ENCODE measurements around the gene TMEM150A. TPM values are rescaled to one million over a fixed set of nuclear protein-coding genes. Genes with fewer than 3 reads are reported as not detected.
"Not testable (repeated sequence)": the region's sequence is repeated elsewhere in the genome, so short reads cannot be mapped to it uniquely, and the experiment has no call there.

TMEM150A gene
- total RNA-seq, 1 experiment from 2014 or later = 13.3 TPM

DNA sequence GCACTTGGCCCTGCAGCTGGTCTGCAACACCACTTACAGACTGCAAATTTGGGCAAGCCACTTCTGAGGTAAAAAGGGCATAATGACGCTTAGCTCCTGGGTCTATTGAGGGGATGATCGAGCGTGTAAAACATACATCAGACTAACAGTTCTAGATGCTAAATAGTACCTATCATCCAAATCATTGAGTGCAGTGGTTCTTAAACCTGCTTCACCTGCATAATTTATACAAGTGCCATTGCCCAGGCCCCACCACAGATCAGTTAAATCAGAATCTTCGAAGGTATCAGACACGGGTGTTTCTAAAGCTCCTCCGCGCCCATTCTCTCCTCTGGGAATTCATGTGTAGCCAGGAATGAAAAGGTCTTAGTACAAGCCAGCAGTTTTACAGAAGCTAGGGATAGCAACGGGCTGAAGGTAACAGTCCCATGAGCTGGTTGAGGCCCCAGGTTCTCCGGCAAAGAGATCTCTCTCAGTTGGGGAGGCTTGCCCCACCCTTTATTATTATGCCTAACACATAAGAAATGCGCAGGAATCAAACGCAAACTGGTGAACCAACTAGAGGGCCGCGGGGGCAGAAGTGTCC, 7.7 kb downstream of the TMEM150A start:
- DNase-seq = peak; percentile 54

DNA sequence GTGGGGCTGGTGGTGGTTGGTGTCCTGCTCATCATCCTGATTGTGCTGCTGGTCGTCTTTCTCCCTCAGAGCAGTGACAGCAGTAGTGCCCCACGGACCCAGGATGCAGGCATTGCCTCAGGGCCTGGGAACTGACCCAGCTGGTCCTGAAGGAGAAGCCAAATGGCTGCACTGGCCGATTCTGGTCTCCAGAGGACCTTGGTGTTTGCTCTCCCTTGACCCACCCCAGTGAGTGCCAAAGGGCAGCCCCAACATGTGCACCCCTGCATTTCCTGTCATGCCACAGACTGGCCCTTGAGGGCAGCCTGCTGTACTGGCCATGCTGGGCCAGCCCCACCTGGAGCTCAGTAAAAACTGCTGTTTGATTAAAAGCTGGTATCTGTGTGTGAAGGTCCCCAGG, 9.5 kb downstream of the TMEM150A start:
- Histone ChIP-seq H3K9ac (ENCODE audit: low read length) (no peak overlapping the region), H3K36me3 (ENCODE audit: insufficient read depth, low read length) (peaks cover 12% of the 10 kb centered on the region; the same call in 1 of the 2 replicates), H3K79me2 (ENCODE audit: low read length) (peaks cover 34% of the 10 kb centered on the region), H3K9me3 (ENCODE audit: low read length) (no peaks in the 10 kb centered on the region), H3K4me1 (ENCODE audit: low read length) (peaks cover 28% of the 10 kb centered on the region), H3K27me3 (ENCODE audit: low read length) (no peaks in the 10 kb centered on the region), H3K4me3 (ENCODE audit: low read length) (no peak overlapping the region), H2AFZ (ENCODE audit: low read length) (no peak overlapping the region), H3K9me2 (replicated peaks; ENCODE audit: insufficient read depth, low read length) (no peaks in the 10 kb centered on the region), H4K20me1 (ENCODE audit: insufficient read depth, low read depth, low read length) (peaks cover 14% of the 10 kb centered on the region; the same call in 1 of the 2 replicates), H3K4me2 (ENCODE audit: low read depth, low read length, poor library complexity, severe bottlenecking) (no peak overlapping the region), H3K27ac (ENCODE audit: low read length) (no peak overlapping the region)
- no peak for DNase-seq

More for the DNA sequence above, 7.7 kb downstream of the TMEM150A start:
- peak overlapping the region; percentile 86 for H3K4me3 ChIP-seq (ENCODE audit: low read length)
- peaks cover 14% of the 10 kb centered on the region; the same call in 1 of the 2 replicates for H4K20me1 ChIP-seq (ENCODE audit: insufficient read depth, low read depth, low read length)
- peaks cover 34% of the 10 kb centered on the region for H3K4me1 ChIP-seq (ENCODE audit: low read length)
- peak overlapping the region; percentile 49 for H3K27ac ChIP-seq (ENCODE audit: low read length)
- peak overlapping the region; percentile 90 for H3K9ac ChIP-seq (ENCODE audit: low read length)
- no peaks in the 10 kb centered on the region for H3K9me3 ChIP-seq (ENCODE audit: low read length)
- peaks cover 12% of the 10 kb centered on the region; the same call in 1 of the 2 replicates for H3K36me3 ChIP-seq (ENCODE audit: insufficient read depth, low read length)
- H2AFZ ChIP-seq (ENCODE audit: low read length) = peak overlapping the region; percentile 29; the same call in 1 of the 2 replicates
- no peaks in the 10 kb centered on the region for H3K9me2 ChIP-seq (replicated peaks; ENCODE audit: insufficient read depth, low read length)
- H3K27me3 ChIP-seq (ENCODE audit: low read length) = no peaks in the 10 kb centered on the region
- peak overlapping the region; percentile 91 for H3K4me2 ChIP-seq (ENCODE audit: low read depth, low read length, poor library complexity, severe bottlenecking)
- H3K79me2 ChIP-seq (ENCODE audit: low read length) = peaks cover 34% of the 10 kb centered on the region

DNA sequence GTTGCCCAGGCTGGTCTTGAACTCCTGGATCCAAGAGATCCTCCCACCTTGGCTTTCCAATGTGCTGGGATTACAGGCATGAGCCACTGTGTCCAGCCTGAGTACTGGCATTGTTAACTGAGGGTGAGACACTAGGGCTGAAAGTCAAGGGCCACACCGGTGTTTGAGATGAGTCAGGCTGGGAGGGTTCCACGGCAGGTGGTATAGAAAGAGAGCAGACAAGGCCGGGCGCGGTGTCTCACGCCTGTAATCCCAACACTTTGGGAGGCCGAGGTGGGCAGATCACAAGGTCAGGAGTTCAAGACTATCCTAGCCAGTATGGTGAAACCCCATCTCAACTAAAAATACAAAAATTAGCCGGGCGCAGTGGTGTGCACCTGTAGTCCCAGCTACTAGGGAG, 10.2 kb downstream of the TMEM150A start:
- not testable (repeated sequence) for H2AFZ ChIP-seq (ENCODE audit: low read length); H3K9me2 ChIP-seq (replicated peaks; ENCODE audit: insufficient read depth, low read length); H3K4me3 ChIP-seq (ENCODE audit: low read length); H3K4me2 ChIP-seq (ENCODE audit: low read depth, low read length, poor library complexity, severe bottlenecking); H3K9me3 ChIP-seq (ENCODE audit: low read length); H3K9ac ChIP-seq (ENCODE audit: low read length); H3K27me3 ChIP-seq (ENCODE audit: low read length); H3K36me3 ChIP-seq (ENCODE audit: insufficient read depth, low read length); H3K27ac ChIP-seq (ENCODE audit: low read length); DNase-seq
- Histone ChIP-seq H3K79me2 (ENCODE audit: low read length) (peaks cover 30% of the 10 kb centered on the region), H3K4me1 (ENCODE audit: low read length) (peaks cover 21% of the 10 kb centered on the region), H4K20me1 (ENCODE audit: insufficient read depth, low read depth, low read length) (peaks cover 12% of the 10 kb centered on the region; the same call in 1 of the 2 replicates)

DNA sequence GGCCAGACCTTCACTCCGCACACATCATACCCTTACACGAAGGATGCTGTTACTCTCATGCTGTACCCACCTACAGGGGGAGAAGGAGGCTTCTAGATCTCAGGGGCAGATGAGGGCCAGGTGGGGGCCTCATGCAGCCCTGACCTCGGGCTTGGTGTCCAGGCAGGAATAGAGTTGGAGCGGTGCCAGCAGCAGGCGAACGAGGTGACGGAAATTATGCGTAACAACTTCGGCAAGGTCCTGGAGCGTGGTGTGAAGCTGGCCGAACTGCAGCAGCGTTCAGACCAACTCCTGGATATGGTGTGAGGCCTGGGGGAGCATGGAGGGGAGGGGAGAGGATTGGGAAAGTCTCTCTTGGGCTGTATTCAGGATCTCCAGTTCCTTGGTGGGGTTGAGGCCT, 10.9 kb downstream of the TMEM150A start:
- Histone ChIP-seq H3K9ac (ENCODE audit: low read length) (no peak overlapping the region), H3K4me1 (ENCODE audit: low read length) (peaks cover 13% of the 10 kb centered on the region), H2AFZ (ENCODE audit: low read length) (no peak overlapping the region), H3K4me2 (ENCODE audit: low read depth, low read length, poor library complexity, severe bottlenecking) (no peak overlapping the region), H3K9me3 (ENCODE audit: low read length) (no peaks in the 10 kb centered on the region), H3K27ac (ENCODE audit: low read length) (no peak overlapping the region), H3K79me2 (ENCODE audit: low read length) (peaks cover 22% of the 10 kb centered on the region), H4K20me1 (ENCODE audit: insufficient read depth, low read depth, low read length) (peaks cover 6% of the 10 kb centered on the region; the same call in 1 of the 2 replicates), H3K4me3 (ENCODE audit: low read length) (no peak overlapping the region), H3K36me3 (ENCODE audit: insufficient read depth, low read length) (peaks cover 1% of the 10 kb centered on the region; the same call in 1 of the 2 replicates), H3K27me3 (ENCODE audit: low read length) (no peaks in the 10 kb centered on the region), H3K9me2 (replicated peaks; ENCODE audit: insufficient read depth, low read length) (no peaks in the 10 kb centered on the region)
- DNase-seq = no peak

DNA sequence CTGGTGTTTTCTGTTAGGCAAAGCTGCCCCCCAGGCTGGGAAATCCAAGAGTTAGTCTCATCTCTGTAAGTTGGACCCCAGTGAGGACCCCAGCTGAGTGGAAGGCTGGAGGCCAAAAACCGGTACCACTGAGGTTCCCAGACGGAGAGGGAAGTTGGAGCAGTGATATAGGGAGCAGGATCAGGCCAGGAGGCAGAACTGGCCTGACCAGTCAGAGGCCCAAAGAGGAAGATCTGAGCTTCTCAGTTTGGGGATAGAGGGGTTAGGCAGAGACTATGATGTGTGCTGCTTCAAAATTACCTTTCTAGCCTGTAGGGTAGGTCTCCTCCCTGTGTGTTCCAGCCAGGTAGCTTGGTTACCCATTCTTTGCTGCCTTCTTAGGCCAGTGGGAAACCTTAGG, 11.5 kb downstream of the TMEM150A start:
- H2AFZ ChIP-seq (ENCODE audit: low read length) = no peak overlapping the region
- no peak overlapping the region for H3K27ac ChIP-seq (ENCODE audit: low read length)
- H3K4me2 ChIP-seq (ENCODE audit: low read depth, low read length, poor library complexity, severe bottlenecking) = no peak overlapping the region
- no peaks in the 10 kb centered on the region for H4K20me1 ChIP-seq (ENCODE audit: insufficient read depth, low read depth, low read length)
- no peaks in the 10 kb centered on the region for H3K36me3 ChIP-seq (ENCODE audit: insufficient read depth, low read length)
- H3K9me2 ChIP-seq (replicated peaks; ENCODE audit: insufficient read depth, low read length) = no peaks in the 10 kb centered on the region
- no peak overlapping the region for H3K9ac ChIP-seq (ENCODE audit: low read length)
- no peaks in the 10 kb centered on the region for H3K9me3 ChIP-seq (ENCODE audit: low read length)
- H3K27me3 ChIP-seq (ENCODE audit: low read length) = no peaks in the 10 kb centered on the region
- H3K4me1 ChIP-seq (ENCODE audit: low read length) = peaks cover 9% of the 10 kb centered on the region
- no peak overlapping the region for H3K4me3 ChIP-seq (ENCODE audit: low read length)
- DNase-seq = no peak
- peaks cover 16% of the 10 kb centered on the region for H3K79me2 ChIP-seq (ENCODE audit: low read length)

DNA sequence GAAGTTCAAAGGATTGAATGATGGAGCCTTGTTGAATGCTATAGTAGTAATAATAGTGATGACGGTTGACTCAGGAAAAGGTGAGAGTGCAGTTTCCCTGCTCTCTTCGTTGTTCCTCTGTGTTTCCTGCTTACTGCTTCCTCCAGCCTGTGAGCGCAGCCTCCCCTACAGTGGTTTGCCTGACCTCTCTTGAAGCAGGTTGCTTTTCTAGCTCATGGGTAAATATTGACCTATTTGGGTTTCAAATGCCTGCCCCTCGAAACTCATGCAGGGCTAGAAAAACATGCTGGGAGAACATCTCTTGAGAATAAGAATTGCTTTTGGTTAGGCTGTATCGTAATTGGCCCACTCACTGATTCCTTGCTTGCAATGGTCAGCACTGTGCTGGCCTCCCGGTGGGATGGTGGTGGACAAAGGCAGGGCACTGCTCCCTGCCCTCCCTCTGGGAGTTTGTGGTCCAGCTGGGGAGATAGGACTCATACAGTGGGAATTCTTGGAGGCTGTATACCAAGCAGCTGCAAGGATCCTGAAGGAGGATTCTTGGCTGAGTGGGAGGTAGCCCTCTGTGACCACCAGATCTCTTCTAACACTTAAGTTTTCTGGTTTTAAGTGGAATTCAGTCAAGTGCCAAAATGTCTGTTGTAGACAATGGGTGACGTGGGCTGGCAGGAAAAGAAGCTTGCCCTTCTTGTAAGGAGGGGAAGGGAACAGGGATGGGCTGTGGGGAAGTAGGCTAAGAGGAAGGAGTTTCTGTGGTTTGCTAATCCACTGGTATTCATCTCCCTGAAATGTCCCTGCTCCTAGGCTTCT, 12.3 kb downstream of the TMEM150A start:
- Histone ChIP-seq H3K27ac (ENCODE audit: low read length) (no peak overlapping the region), H3K4me3 (ENCODE audit: low read length) (no peak overlapping the region), H3K9ac (ENCODE audit: low read length) (no peak overlapping the region), H3K4me2 (ENCODE audit: low read depth, low read length, poor library complexity, severe bottlenecking) (no peak overlapping the region), H3K36me3 (ENCODE audit: insufficient read depth, low read length) (no peaks in the 10 kb centered on the region), H3K79me2 (ENCODE audit: low read length) (peaks cover 12% of the 10 kb centered on the region), H3K9me3 (ENCODE audit: low read length) (no peaks in the 10 kb centered on the region), H3K9me2 (replicated peaks; ENCODE audit: insufficient read depth, low read length) (no peaks in the 10 kb centered on the region), H3K4me1 (ENCODE audit: low read length) (peaks cover 9% of the 10 kb centered on the region), H2AFZ (ENCODE audit: low read length) (no peak overlapping the region), H3K27me3 (ENCODE audit: low read length) (no peaks in the 10 kb centered on the region), H4K20me1 (ENCODE audit: insufficient read depth, low read depth, low read length) (no peaks in the 10 kb centered on the region)
- no peak for DNase-seq

DNA sequence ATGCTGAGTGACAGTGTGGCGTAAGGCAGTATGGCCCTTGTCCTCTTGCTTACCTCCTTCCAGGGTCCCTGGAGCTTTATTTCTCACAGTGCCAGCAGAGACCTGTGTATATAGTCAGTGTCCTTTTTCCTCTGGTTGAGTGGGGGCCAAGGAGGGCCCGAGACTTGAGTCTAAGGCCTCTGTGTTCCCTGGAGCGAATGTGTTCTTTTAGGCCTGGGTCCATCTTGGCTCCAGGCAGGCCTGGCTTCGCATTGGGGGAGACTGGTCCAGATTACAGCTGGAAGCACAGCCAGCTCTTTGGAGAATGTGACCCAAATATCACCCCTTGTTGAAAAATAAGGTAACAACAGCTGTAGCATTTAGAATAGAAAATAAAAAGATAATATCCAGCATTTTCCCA, 13.3 kb downstream of the TMEM150A start:
- Histone ChIP-seq H3K27me3 (ENCODE audit: low read length) (no peaks in the 10 kb centered on the region), H4K20me1 (ENCODE audit: insufficient read depth, low read depth, low read length) (no peaks in the 10 kb centered on the region), H3K36me3 (ENCODE audit: insufficient read depth, low read length) (no peaks in the 10 kb centered on the region), H2AFZ (ENCODE audit: low read length) (no peak overlapping the region), H3K9ac (ENCODE audit: low read length) (no peak overlapping the region), H3K27ac (ENCODE audit: low read length) (no peak overlapping the region), H3K4me1 (ENCODE audit: low read length) (peaks cover 2% of the 10 kb centered on the region), H3K9me3 (ENCODE audit: low read length) (no peaks in the 10 kb centered on the region), H3K79me2 (ENCODE audit: low read length) (peaks cover 2% of the 10 kb centered on the region; the same call in 1 of the 2 replicates), H3K4me2 (ENCODE audit: low read depth, low read length, poor library complexity, severe bottlenecking) (no peak overlapping the region), H3K4me3 (ENCODE audit: low read length) (no peak overlapping the region), H3K9me2 (replicated peaks; ENCODE audit: insufficient read depth, low read length) (no peaks in the 10 kb centered on the region)
- no peak for DNase-seq

DNA sequence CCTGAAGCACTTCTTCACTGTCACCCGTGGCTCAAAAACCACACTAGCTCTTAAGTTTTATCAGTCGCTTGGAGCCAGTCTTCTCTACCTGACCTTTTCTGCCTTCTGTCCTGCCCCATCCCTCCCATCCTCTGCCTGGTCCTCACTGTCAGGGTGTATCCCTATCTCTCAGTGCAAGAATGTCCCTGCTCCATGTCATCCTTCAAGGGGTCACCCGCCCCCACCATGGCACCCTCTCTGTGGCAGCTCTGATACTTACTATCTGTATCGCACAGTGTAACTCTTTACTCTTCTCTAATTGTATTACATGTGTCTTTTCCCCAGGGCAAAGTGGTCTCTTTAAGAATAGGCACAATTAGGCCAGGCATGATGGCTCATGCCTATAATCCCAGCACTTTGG, 13.9 kb downstream of the TMEM150A start:
- Histone ChIP-seq H3K36me3 (ENCODE audit: insufficient read depth, low read length) (no peaks in the 10 kb centered on the region), H3K9me2 (replicated peaks; ENCODE audit: insufficient read depth, low read length) (no peaks in the 10 kb centered on the region), H4K20me1 (ENCODE audit: insufficient read depth, low read depth, low read length) (no peaks in the 10 kb centered on the region; the same call in 1 of the 2 replicates), H3K79me2 (ENCODE audit: low read length) (no peaks in the 10 kb centered on the region), H3K9ac (ENCODE audit: low read length) (no peak overlapping the region), H3K27ac (ENCODE audit: low read length) (no peak overlapping the region), H3K4me3 (ENCODE audit: low read length) (no peak overlapping the region), H3K9me3 (ENCODE audit: low read length) (no peaks in the 10 kb centered on the region), H3K27me3 (ENCODE audit: low read length) (no peaks in the 10 kb centered on the region), H2AFZ (ENCODE audit: low read length) (no peak overlapping the region), H3K4me2 (ENCODE audit: low read depth, low read length, poor library complexity, severe bottlenecking) (no peak overlapping the region), H3K4me1 (ENCODE audit: low read length) (no peaks in the 10 kb centered on the region)
- no peak for DNase-seq

Measured in Karpas-422 (cell line).